DOHH2 (cell line): ENCODE measurements around the gene CPEB3.
A peak's percentile ranks its signal among the peaks of the same experiment; 100 is the strongest.

Source experiments
- H3F3A ChIP-seq: fragments of 200-600 bp; sonication (generic), shearing (Covaris generic); 2 replicates; pipeline ENCODE4 v1.6.0; 2016; ENCODE audit warnings: antibody characterized with exemption, mild to moderate bottlenecking; ENCODE audit not compliant: control insufficient read depth, insufficient read depth
- H3K27ac ChIP-seq: fragments of 200-600 bp; sonication (generic); 2 replicates; pipeline ENCODE4 v1.5.1; 2014; ENCODE audit warnings: low read depth, mild to moderate bottlenecking, low read length, moderate library complexity
- H3K27me3 ChIP-seq: fragments of 200-600 bp; sonication (generic); 2 replicates; pipeline ENCODE4 v1.6.1; 2014; ENCODE audit warnings: mild to moderate bottlenecking, low read length, mixed read lengths; ENCODE audit not compliant: control insufficient read depth
- H3K36me3 ChIP-seq: fragments of 200-600 bp; sonication (generic); 2 replicates; pipeline ENCODE4 v1.6.1; 2014; ENCODE audit warnings: mild to moderate bottlenecking, low read length, moderate library complexity, mixed read lengths; ENCODE audit not compliant: control insufficient read depth
- H3K4me1 ChIP-seq: fragments of 200-600 bp; sonication (generic); 2 replicates; pipeline ENCODE4 v1.6.1; 2014; ENCODE audit warnings: mild to moderate bottlenecking, low read length, mixed read lengths; ENCODE audit not compliant: control insufficient read depth
- H3K4me2 ChIP-seq: fragments of 200-600 bp; sonication (generic); 2 replicates; pipeline ENCODE4 v1.6.0; 2014; ENCODE audit warnings: mild to moderate bottlenecking, low read length, moderate library complexity
- H3K4me3 ChIP-seq: fragments of 200-600 bp; sonication (generic); 2 replicates; pipeline ENCODE4 v1.5.1; 2014; ENCODE audit warnings: mild to moderate bottlenecking, low read length, mixed read lengths
- H3K79me2 ChIP-seq: fragments of 200-600 bp; sonication (generic); 2 replicates; pipeline ENCODE4 v1.6.1; 2014; ENCODE audit warnings: mild to moderate bottlenecking, low read length, mixed read lengths; ENCODE audit not compliant: control insufficient read depth
- H3K9me2 ChIP-seq: fragments of 200-600 bp; sonication (generic); replicated peaks from 2 replicates; pipeline ENCODE4 v1.6.1; 2014; ENCODE audit warnings: mild to moderate bottlenecking, low read length, mixed read lengths; ENCODE audit not compliant: control insufficient read depth
- H3K9me3 ChIP-seq: fragments of 200-600 bp; sonication (generic); 2 replicates; pipeline ENCODE4 v1.6.1; 2014; ENCODE audit warnings: antibody characterized with exemption, low read length, mixed read lengths; ENCODE audit not compliant: control insufficient read depth, insufficient read depth
- H4K20me1 ChIP-seq: fragments of 200-600 bp; sonication (generic); 2 replicates; pipeline ENCODE4 v1.6.0; 2014; ENCODE audit warnings: low read depth, mild to moderate bottlenecking, antibody characterized with exemption, low read length, moderate library complexity; ENCODE audit not compliant: control insufficient read depth, insufficient read depth
- EZH2phosphoT487 ChIP-seq: fragments of 200-600 bp; sonication (generic); IDR thresholded peaks from 2 replicates; pipeline ENCODE4 v1.6.1; 2017; ENCODE audit warnings: borderline replicate concordance, mild to moderate bottlenecking, antibody characterized with exemption, low read length, moderate library complexity, mixed read lengths
- TF ChIP-seq, protein P1 (sequence below): fragments of 200-600 bp; sonication (generic); IDR thresholded peaks from one replicate; pipeline ENCODE4 v1.5.1; 2014; ENCODE audit warnings: antibody characterized with exemption, mild to moderate bottlenecking, low read depth, low read length; ENCODE audit not compliant: poor library complexity, severe bottlenecking

CPEB3 gene

DNA sequence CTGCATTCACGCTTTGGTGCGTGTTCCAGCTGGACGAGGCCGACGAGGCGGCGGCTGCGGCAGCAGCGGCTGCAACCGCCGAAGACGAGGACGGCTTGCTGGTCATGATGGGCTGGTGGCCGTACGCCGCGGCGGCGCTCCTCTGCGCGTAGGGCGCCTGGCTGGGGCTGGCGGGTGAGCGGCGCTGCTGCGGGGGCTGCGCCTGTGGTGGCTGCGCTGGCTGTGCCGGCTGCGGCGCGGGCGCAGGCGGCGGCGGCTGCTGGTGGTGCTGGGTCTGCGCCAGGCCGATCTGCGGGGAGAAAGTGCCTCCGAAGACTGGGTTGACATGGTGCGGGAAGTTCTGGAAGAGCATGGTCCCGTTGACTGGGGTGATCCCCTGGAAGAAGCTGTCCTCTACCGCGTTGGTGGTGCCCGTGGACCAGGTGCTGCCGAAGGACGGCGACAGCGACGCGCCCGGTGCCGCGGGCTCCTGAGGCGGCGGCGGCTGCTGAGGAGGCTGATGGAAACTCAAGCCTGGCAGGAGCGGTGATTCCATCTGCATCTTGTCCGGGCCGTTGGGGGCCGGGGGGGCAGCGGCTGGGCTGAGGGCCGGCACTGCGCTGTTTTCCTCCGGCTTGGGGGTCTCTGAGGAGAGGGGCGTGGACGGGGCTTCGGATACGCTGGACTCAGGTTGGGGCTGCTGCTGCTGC, 51.1 kb downstream of the CPEB3 start:
- Histone ChIP-seq H3K27me3 (peaks cover 29% of the 10 kb centered on the region), H3K36me3 (no peaks in the 10 kb centered on the region), H3K4me2 (peak overlapping the region; percentile 88), H4K20me1 (0 out of 2 replicates have a peak, but pooled peaks cover 4% of the 10 kb centered on the region), H3K4me3 (peak overlapping the region; percentile 84), H3K27ac (no peak overlapping the region), H3K4me1 (peaks cover 44% of the 10 kb centered on the region), H3K79me2 (no peaks in the 10 kb centered on the region), H3K9me2 (no peaks in the 10 kb centered on the region), H3F3A (peaks cover 14% of the 10 kb centered on the region), H3K9me3 (no peaks in the 10 kb centered on the region)
- no peak for TF ChIP-seq EZH2phosphoT487
- TF ChIP-seq, protein P1, sequence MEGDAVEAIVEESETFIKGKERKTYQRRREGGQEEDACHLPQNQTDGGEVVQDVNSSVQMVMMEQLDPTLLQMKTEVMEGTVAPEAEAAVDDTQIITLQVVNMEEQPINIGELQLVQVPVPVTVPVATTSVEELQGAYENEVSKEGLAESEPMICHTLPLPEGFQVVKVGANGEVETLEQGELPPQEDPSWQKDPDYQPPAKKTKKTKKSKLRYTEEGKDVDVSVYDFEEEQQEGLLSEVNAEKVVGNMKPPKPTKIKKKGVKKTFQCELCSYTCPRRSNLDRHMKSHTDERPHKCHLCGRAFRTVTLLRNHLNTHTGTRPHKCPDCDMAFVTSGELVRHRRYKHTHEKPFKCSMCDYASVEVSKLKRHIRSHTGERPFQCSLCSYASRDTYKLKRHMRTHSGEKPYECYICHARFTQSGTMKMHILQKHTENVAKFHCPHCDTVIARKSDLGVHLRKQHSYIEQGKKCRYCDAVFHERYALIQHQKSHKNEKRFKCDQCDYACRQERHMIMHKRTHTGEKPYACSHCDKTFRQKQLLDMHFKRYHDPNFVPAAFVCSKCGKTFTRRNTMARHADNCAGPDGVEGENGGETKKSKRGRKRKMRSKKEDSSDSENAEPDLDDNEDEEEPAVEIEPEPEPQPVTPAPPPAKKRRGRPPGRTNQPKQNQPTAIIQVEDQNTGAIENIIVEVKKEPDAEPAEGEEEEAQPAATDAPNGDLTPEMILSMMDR: no peak

DNA sequence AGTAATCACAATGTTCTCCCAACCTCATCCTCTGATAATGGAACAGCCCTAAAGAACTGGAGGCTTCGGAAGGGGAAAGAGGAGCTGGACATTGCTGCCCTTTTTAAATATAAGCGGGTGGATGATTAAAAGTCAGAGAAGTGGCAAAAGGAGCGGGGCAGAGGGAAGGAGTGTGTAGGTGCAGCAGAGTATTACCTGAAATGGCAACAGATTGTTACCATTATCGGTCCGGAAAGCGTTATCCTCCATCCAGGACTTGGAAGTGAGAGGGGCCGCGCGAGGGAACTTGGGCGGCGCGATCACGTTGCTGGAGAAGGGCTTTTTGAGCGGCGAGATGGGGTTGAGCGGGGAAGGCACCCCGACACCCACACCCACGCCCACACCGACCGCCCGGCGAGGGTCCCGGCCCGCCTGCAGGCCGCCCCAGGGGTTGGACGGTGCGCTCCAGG, 51.7 kb downstream of the CPEB3 start:
- Histone ChIP-seq H3K9me3 (no peaks in the 10 kb centered on the region), H3K79me2 (no peaks in the 10 kb centered on the region), H3K4me3 (peak overlapping the region; percentile 84), H4K20me1 (0 out of 2 replicates have a peak, but pooled peaks cover 4% of the 10 kb centered on the region), H3K27ac (no peak overlapping the region), H3K27me3 (peaks cover 29% of the 10 kb centered on the region), H3F3A (peaks cover 14% of the 10 kb centered on the region), H3K4me2 (peak overlapping the region; percentile 88), H3K36me3 (no peaks in the 10 kb centered on the region), H3K4me1 (peaks cover 44% of the 10 kb centered on the region), H3K9me2 (no peaks in the 10 kb centered on the region)
- TF ChIP-seq EZH2phosphoT487: peak; percentile 86; the same call in 1 of the 2 replicates
- TF ChIP-seq, protein P1: no peak

DNA sequence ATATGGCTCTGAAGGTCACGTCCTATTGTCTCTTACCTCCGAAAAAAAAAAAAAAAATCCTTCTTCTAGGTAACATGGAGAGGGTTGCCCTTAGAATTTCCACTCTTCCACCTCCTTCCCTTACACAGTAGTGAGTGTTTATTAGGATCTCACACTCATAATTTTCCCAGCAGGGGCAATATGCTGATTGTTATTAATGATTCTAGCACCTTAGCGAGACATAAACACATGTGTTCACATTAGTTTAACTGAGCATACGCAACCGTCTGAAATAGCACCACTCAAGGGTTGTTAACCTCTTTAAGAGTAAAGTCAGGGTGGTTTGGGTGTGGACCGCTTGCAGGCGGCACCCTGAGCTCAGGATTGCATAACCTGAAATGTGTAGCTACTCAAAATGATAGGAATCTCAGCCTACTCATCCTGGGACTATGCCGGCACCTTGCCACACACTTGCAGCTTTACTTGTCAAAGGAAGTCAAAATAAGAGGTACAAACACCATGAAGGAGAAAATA, 52.2 kb downstream of the CPEB3 start:
- Histone ChIP-seq H3K27ac (no peak overlapping the region), H4K20me1 (0 out of 2 replicates have a peak, but pooled peaks cover 4% of the 10 kb centered on the region), H3K4me2 (peak overlapping the region; percentile 88), H3K4me3 (peak overlapping the region; percentile 18; the same call in 1 of the 2 replicates), H3K79me2 (no peaks in the 10 kb centered on the region), H3K4me1 (peaks cover 42% of the 10 kb centered on the region), H3K27me3 (peaks cover 29% of the 10 kb centered on the region), H3K9me3 (no peaks in the 10 kb centered on the region), H3F3A (peaks cover 14% of the 10 kb centered on the region), H3K9me2 (no peaks in the 10 kb centered on the region), H3K36me3 (no peaks in the 10 kb centered on the region)
- TF ChIP-seq, protein P1: no peak
- no peak for TF ChIP-seq EZH2phosphoT487
